ENCODE results near the gene SLC7A5. TPM values are rescaled to one million over a fixed set of nuclear protein-coding genes. Genes with fewer than 3 reads are reported as not detected.
"Not testable (repeated sequence)": the region's sequence is repeated elsewhere in the genome, so short reads cannot be mapped to it uniquely, and the experiment has no call there.

Gene SLC7A5
- total RNA-seq, result 100 to 1,000 TPM; 814 to 984 (median 886) TPM

GRCh38 chr16:87869061-87869878 is at the start of gene SLC7A5:
SLC7A5 (minus strand) TSS chr16:87869507; CDS start chr16:87869422, 85 bp downstream.
- not testable (repeated sequence) for H3K9me3 Mint-ChIP-seq; H3K27me3 Mint-ChIP-seq (ENCODE audit: low read depth)
- peak; percentile 92 for DNase-seq
- Mint-ChIP-seq H3K4me3 (peak within 1 kb of the TSS; percentile 95), H3K36me3 (ENCODE audit: insufficient read depth) (peaks cover 35% of the 10 kb centered on the region), H3K4me1 (ENCODE audit: low read depth) (peaks cover 39% of the 10 kb centered on the region)
- peak; percentile 64 to 65 for ATAC-seq

- H3K9me3 Mint-ChIP-seq, result no peaks in the 10 kb centered on the region
- H3K4me3 Mint-ChIP-seq, result no peak overlapping the region
- no peak for DNase-seq
- H3K36me3 Mint-ChIP-seq (ENCODE audit: insufficient read depth), result no peaks in the 10 kb centered on the region
- H3K27me3 Mint-ChIP-seq (ENCODE audit: low read depth), result peaks cover 15% of the 10 kb centered on the region
- no peak for ATAC-seq
- peaks cover 2% of the 10 kb centered on the region for H3K4me1 Mint-ChIP-seq (ENCODE audit: low read depth)
Observed at GRCh38 chr16:87918338-87918737, 49.0 kb upstream of the SLC7A5 start.

- H3K9me3 Mint-ChIP-seq, result no peaks in the 10 kb centered on the region
- DNase-seq, result no peak
- peaks cover 16% of the 10 kb centered on the region for H3K27me3 Mint-ChIP-seq (ENCODE audit: low read depth)
- no peak for ATAC-seq
- H3K4me1 Mint-ChIP-seq (ENCODE audit: low read depth), result peaks cover 2% of the 10 kb centered on the region
- no peaks in the 10 kb centered on the region for H3K36me3 Mint-ChIP-seq (ENCODE audit: insufficient read depth)
- H3K4me3 Mint-ChIP-seq, result no peak overlapping the region
Observed at GRCh38 chr16:87917503-87917902, 48.2 kb upstream of the SLC7A5 start.

- H3K4me1 Mint-ChIP-seq (ENCODE audit: low read depth), result peaks cover 2% of the 10 kb centered on the region
- no peaks in the 10 kb centered on the region for H3K9me3 Mint-ChIP-seq
- peaks cover 16% of the 10 kb centered on the region for H3K27me3 Mint-ChIP-seq (ENCODE audit: low read depth)
- ATAC-seq, result no peak
- H3K4me3 Mint-ChIP-seq, result no peak overlapping the region
- no peak for DNase-seq
- no peaks in the 10 kb centered on the region for H3K36me3 Mint-ChIP-seq (ENCODE audit: insufficient read depth)
Observed at GRCh38 chr16:87914812-87915211, 45.5 kb upstream of the SLC7A5 start.

GRCh38 chr16:87914021-87914725 is 44.9 kb upstream of the SLC7A5 start:
- not testable (repeated sequence) for DNase-seq; ATAC-seq; H3K4me1 Mint-ChIP-seq (ENCODE audit: low read depth); H3K9me3 Mint-ChIP-seq; H3K36me3 Mint-ChIP-seq (ENCODE audit: insufficient read depth); H3K4me3 Mint-ChIP-seq
- H3K27me3 Mint-ChIP-seq (ENCODE audit: low read depth), result peaks cover 18% of the 10 kb centered on the region

GRCh38 chr16:87912691-87913090 is 43.4 kb upstream of the SLC7A5 start:
- H3K4me3 Mint-ChIP-seq, result not testable (repeated sequence)

GRCh38 chr16:87911106-87911763 is 41.9 kb upstream of the SLC7A5 start:
- H3K36me3 Mint-ChIP-seq (ENCODE audit: insufficient read depth); DNase-seq; H3K4me3 Mint-ChIP-seq; H3K4me1 Mint-ChIP-seq (ENCODE audit: low read depth); H3K9me3 Mint-ChIP-seq; ATAC-seq: not testable (repeated sequence)
- peaks cover 15% of the 10 kb centered on the region for H3K27me3 Mint-ChIP-seq (ENCODE audit: low read depth)

More at GRCh38 chr16:87912691-87913090, 43.4 kb upstream of the SLC7A5 start:
- not testable (repeated sequence) for H3K4me1 Mint-ChIP-seq (ENCODE audit: low read depth); ATAC-seq; H3K36me3 Mint-ChIP-seq (ENCODE audit: insufficient read depth); H3K9me3 Mint-ChIP-seq; DNase-seq
- peaks cover 15% of the 10 kb centered on the region for H3K27me3 Mint-ChIP-seq (ENCODE audit: low read depth)

GRCh38 chr16:87909203-87909935 is 40.1 kb upstream of the SLC7A5 start:
- ATAC-seq, result peak; percentile 91 to 92
- not testable (repeated sequence) for H3K36me3 Mint-ChIP-seq (ENCODE audit: insufficient read depth); H3K4me1 Mint-ChIP-seq (ENCODE audit: low read depth); H3K9me3 Mint-ChIP-seq; H3K27me3 Mint-ChIP-seq (ENCODE audit: low read depth)
- peak overlapping the region; percentile 26 for H3K4me3 Mint-ChIP-seq
- DNase-seq, result peak; percentile 87

- H3K36me3 Mint-ChIP-seq (ENCODE audit: insufficient read depth); ATAC-seq; H3K4me3 Mint-ChIP-seq; DNase-seq; H3K27me3 Mint-ChIP-seq (ENCODE audit: low read depth); H3K9me3 Mint-ChIP-seq: not testable (repeated sequence)
- H3K4me1 Mint-ChIP-seq (ENCODE audit: low read depth), result peaks cover 13% of the 10 kb centered on the region
Observed at GRCh38 chr16:87908101-87908500, 38.8 kb upstream of the SLC7A5 start.

GRCh38 chr16:87905521-87905920 is 36.2 kb upstream of the SLC7A5 start:
- not testable (repeated sequence) for ATAC-seq; DNase-seq; H3K27me3 Mint-ChIP-seq (ENCODE audit: low read depth); H3K9me3 Mint-ChIP-seq; H3K36me3 Mint-ChIP-seq (ENCODE audit: insufficient read depth); H3K4me3 Mint-ChIP-seq
- peaks cover 13% of the 10 kb centered on the region for H3K4me1 Mint-ChIP-seq (ENCODE audit: low read depth)

GRCh38 chr16:87904963-87905362 is 35.7 kb upstream of the SLC7A5 start:
- not testable (repeated sequence) for H3K36me3 Mint-ChIP-seq (ENCODE audit: insufficient read depth); H3K9me3 Mint-ChIP-seq; H3K27me3 Mint-ChIP-seq (ENCODE audit: low read depth); DNase-seq; H3K4me3 Mint-ChIP-seq; ATAC-seq
- peaks cover 13% of the 10 kb centered on the region for H3K4me1 Mint-ChIP-seq (ENCODE audit: low read depth)

GRCh38 chr16:87900489-87900888 is 31.2 kb upstream of the SLC7A5 start:
- H3K27me3 Mint-ChIP-seq (ENCODE audit: low read depth); H3K36me3 Mint-ChIP-seq (ENCODE audit: insufficient read depth); ATAC-seq; H3K4me3 Mint-ChIP-seq; DNase-seq; H3K9me3 Mint-ChIP-seq: not testable (repeated sequence)
- peaks cover 36% of the 10 kb centered on the region for H3K4me1 Mint-ChIP-seq (ENCODE audit: low read depth)

GRCh38 chr16:87897521-87898505 is 28.5 kb upstream of the SLC7A5 start:
- Mint-ChIP-seq H3K27me3 (ENCODE audit: low read depth) (no peaks in the 10 kb centered on the region), H3K9me3 (no peaks in the 10 kb centered on the region), H3K4me1 (ENCODE audit: low read depth) (peaks cover 43% of the 10 kb centered on the region), H3K4me3 (peak overlapping the region; percentile 64), H3K36me3 (ENCODE audit: insufficient read depth) (no peaks in the 10 kb centered on the region)
- DNase-seq (peak; percentile 58), ATAC-seq (peak; percentile 30 to 39)

All from activated T-cell treated with anti-CD3 and anti-CD28 coated beads, Interleukin-2, amount 50 U/mL, for 4 hours (primary cell).